SK-N-SH treated with all-trans-retinoic acid at 6 μM for 48 hours (cell line): Measurements from ENCODE around the gene HPCAL1.

Experiments used
- ATAC-seq: fragments of 200-7000 bp; cut with Tn5 transposase; 3 replicates; pipeline ENCODE4 v1.9.1; 2020; ENCODE audit warnings: mild to moderate bottlenecking, moderate library complexity
- ARNTL ChIP-seq: fragments of 450-650 bp; formaldehyde crosslinking; IDR thresholded peaks from 2 replicates; pipeline ENCODE4 v1.5.0; 2020; ENCODE audit warnings: low read depth, mild to moderate bottlenecking, moderate library complexity, borderline replicate concordance
- BACH2 ChIP-seq: fragments of 250-450 bp; sonication (Bioruptor Pico); IDR thresholded peaks from 2 replicates; pipeline ENCODE4 v1.9.0; 2021; ENCODE audit warnings: mild to moderate bottlenecking, borderline replicate concordance
- CREB5 ChIP-seq: fragments of 250-450 bp; sonication (Bioruptor Pico); IDR thresholded peaks from 2 replicates; pipeline ENCODE4 v1.5.1; 2020; ENCODE audit warnings: low read depth, mild to moderate bottlenecking, moderate library complexity
- CSDC2 ChIP-seq: fragments of 250-450 bp; sonication (Bioruptor Pico); IDR thresholded peaks from 2 replicates; pipeline ENCODE4 v1.5.0; 2020; ENCODE audit warnings: mild to moderate bottlenecking, moderate library complexity
- CSRNP3 ChIP-seq: fragments of 250-450 bp; sonication (Bioruptor Pico); IDR thresholded peaks from 2 replicates; pipeline ENCODE4 v1.5.1; 2021; ENCODE audit warnings: mild to moderate bottlenecking, moderate library complexity
- ESRRG ChIP-seq: fragments of 250-450 bp; sonication (Bioruptor Pico); IDR thresholded peaks from 2 replicates; pipeline ENCODE4 v1.6.1; 2021; ENCODE audit warnings: mild to moderate bottlenecking
- GLIS3 ChIP-seq: fragments of 250-450 bp; sonication (Bioruptor Pico); IDR thresholded peaks from 2 replicates; pipeline ENCODE4 v1.5.0; 2020; ENCODE audit warnings: mild to moderate bottlenecking, moderate library complexity
- ISL1 ChIP-seq: fragments of 250-450 bp; sonication (Bioruptor Pico); IDR thresholded peaks from 2 replicates; pipeline ENCODE4 v2.1.2; 2022; ENCODE audit warnings: mild to moderate bottlenecking, moderate library complexity
- OSR1 ChIP-seq: fragments of 250-450 bp; sonication (Bioruptor Pico); IDR thresholded peaks from 2 replicates; pipeline ENCODE4 v1.8.0; 2022; ENCODE audit warnings: moderate library complexity, mild to moderate bottlenecking, inconsistent platforms
- PPARA ChIP-seq: fragments of 250-450 bp; sonication (Bioruptor Pico); IDR thresholded peaks from 2 replicates; pipeline ENCODE4 v1.5.0; 2020; ENCODE audit warnings: mild to moderate bottlenecking, borderline replicate concordance
- RARB ChIP-seq: fragments of 250-450 bp; sonication (Bioruptor Pico); IDR thresholded peaks from 2 replicates; pipeline ENCODE4 v1.8.0; 2021; ENCODE audit warnings: mild to moderate bottlenecking, moderate library complexity
- SNAI2 ChIP-seq: fragments of 250-450 bp; sonication (Bioruptor Pico); IDR thresholded peaks from 2 replicates; pipeline ENCODE4 v1.5.0; 2020; ENCODE audit warnings: mild to moderate bottlenecking, moderate library complexity
- TOX ChIP-seq: fragments of 250-450 bp; sonication (Bioruptor Pico); IDR thresholded peaks from 2 replicates; pipeline ENCODE4 v1.8.0; 2021; ENCODE audit warnings: mild to moderate bottlenecking, moderate library complexity, borderline replicate concordance
- ZFP3 ChIP-seq: fragments of 250-450 bp; sonication (Bioruptor Pico); IDR thresholded peaks from 2 replicates; pipeline ENCODE4 v1.5.0; 2020; ENCODE audit warnings: mild to moderate bottlenecking, moderate library complexity
- ZFP30 ChIP-seq: fragments of 450-650 bp; formaldehyde crosslinking; IDR thresholded peaks from 2 replicates; pipeline ENCODE4 v1.5.0; 2022; ENCODE audit warnings: mild to moderate bottlenecking, moderate library complexity
- ZNF565 ChIP-seq: fragments of 450-650 bp; formaldehyde crosslinking; conservative IDR thresholded peaks from 2 replicates; pipeline ENCODE4 v1.5.0; 2020; ENCODE audit warnings: low read depth, mild to moderate bottlenecking, moderate library complexity
- ZNF70 ChIP-seq: fragments of 450-650 bp; formaldehyde crosslinking; IDR thresholded peaks from 2 replicates; pipeline ENCODE4 v1.5.0; 2020; ENCODE audit warnings: mild to moderate bottlenecking, moderate library complexity
- ZNF8 ChIP-seq: fragments of 450-650 bp; formaldehyde crosslinking; IDR thresholded peaks from 2 replicates; pipeline ENCODE4 v1.5.0; 2020; ENCODE audit warnings: mild to moderate bottlenecking, moderate library complexity
- TF ChIP-seq, protein P1 (sequence below): fragments of 250-450 bp; sonication (Bioruptor Pico); IDR thresholded peaks from 2 replicates; pipeline ENCODE4 v1.8.0; 2021; ENCODE audit warnings: low read depth, mild to moderate bottlenecking, moderate library complexity, borderline replicate concordance

The HPCAL1 gene

DNA sequence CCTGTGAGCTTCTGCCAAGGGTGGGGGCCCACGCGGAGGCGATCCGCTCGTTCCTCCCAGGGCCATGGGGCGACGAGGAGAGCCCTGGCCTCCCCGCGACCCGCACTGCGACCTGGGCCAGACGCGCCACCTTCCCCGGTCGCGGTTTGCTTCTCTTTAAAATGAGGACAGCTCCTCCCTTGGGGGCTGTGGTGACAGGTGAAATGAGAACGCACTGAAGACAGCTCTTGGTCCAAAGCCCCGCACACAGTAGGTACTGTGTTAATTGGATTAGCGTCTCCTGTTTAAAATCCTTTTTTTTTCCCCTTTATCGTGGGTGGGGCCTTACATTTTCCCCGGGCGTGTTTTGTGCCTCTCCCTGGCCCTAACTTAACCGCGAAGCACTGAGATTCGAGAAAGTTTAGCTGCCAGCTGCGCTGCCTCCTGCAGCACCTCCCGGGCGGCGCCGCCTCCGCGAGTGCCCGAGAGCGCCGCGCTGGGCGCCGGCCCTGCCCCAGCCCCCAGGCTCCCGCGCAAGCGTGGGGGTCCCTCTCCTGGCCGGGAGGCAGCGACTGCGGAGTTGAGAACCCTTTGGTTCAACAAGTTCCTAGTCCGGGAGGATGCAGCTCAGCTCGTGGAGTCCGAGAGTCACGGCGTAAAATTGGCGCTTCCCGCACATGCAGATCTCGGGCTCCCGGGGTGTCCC is 1.1 kb downstream of the HPCAL1 start (continued):
- TF ChIP-seq TOX (CRISPR knock-in tag) (no peak), GLIS3 (CRISPR knock-in tag) (no peak), ARNTL (no peak)
- TF ChIP-seq, all 23 proteins: peak for 0

GRCh38 chr2:10304458-10305253 is 2.0 kb downstream of the HPCAL1 start:
- TF ChIP-seq PPARA (CRISPR knock-in tag) (no peak), ISL1 (CRISPR knock-in tag) (no peak), ZNF8 (CRISPR knock-in tag) (no peak), ZNF70 (CRISPR knock-in tag) (no peak), ZFP3 (CRISPR knock-in tag) (no peak), BACH2 (no peak), SNAI2 (no peak), CSRNP3 (CRISPR knock-in tag) (no peak), CSDC2 (CRISPR knock-in tag) (no peak), OSR1 (CRISPR knock-in tag) (no peak), TOX (CRISPR knock-in tag) (no peak), CREB5 (CRISPR knock-in tag) (no peak), ARNTL (no peak), ZNF565 (no peak), GLIS3 (CRISPR knock-in tag) (no peak)
- TF ChIP-seq, protein P1, sequence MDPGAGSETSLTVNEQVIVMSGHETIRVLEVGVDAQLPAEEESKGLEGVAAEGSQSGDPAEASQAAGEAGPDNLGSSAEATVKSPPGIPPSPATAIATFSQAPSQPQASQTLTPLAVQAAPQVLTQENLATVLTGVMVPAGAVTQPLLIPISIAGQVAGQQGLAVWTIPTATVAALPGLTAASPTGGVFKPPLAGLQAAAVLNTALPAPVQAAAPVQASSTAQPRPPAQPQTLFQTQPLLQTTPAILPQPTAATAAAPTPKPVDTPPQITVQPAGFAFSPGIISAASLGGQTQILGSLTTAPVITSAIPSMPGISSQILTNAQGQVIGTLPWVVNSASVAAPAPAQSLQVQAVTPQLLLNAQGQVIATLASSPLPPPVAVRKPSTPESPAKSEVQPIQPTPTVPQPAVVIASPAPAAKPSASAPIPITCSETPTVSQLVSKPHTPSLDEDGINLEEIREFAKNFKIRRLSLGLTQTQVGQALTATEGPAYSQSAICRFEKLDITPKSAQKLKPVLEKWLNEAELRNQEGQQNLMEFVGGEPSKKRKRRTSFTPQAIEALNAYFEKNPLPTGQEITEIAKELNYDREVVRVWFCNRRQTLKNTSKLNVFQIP (CRISPR knock-in tag): no peak
- TF ChIP-seq, all 23 proteins: peak for 0
- ATAC-seq: no peak

- no peak for TF ChIP-seq CREB5 (CRISPR knock-in tag)
- no peak for TF ChIP-seq CSDC2 (CRISPR knock-in tag)
- no peak for TF ChIP-seq GLIS3 (CRISPR knock-in tag)
- TF ChIP-seq OSR1 (CRISPR knock-in tag): no peak
- no peak for TF ChIP-seq ESRRG
- TF ChIP-seq CSRNP3 (CRISPR knock-in tag): no peak
- no peak for TF ChIP-seq ARNTL
- no peak for TF ChIP-seq ZFP30 (CRISPR knock-in tag)
- TF ChIP-seq ZNF8 (CRISPR knock-in tag): no peak
- no peak for TF ChIP-seq BACH2
- no peak for TF ChIP-seq ZFP3 (CRISPR knock-in tag)
- TF ChIP-seq PPARA (CRISPR knock-in tag): no peak
- TF ChIP-seq RARB (CRISPR knock-in tag): no peak
- TF ChIP-seq, protein P1 (CRISPR knock-in tag): no peak
- no peak for TF ChIP-seq SNAI2
- TF ChIP-seq TOX (CRISPR knock-in tag): no peak
- no peak for TF ChIP-seq ZNF70 (CRISPR knock-in tag)
- TF ChIP-seq ISL1 (CRISPR knock-in tag): no peak
- no peak for ATAC-seq
These were observed 2.5 kb downstream of the HPCAL1 start for GRCh38 chr2:10305254-10305635.
